GM06990 (cell line): ENCODE results near the gene SYT1.
"Not testable (repeated sequence)": the region's sequence is repeated elsewhere in the genome, so short reads cannot be mapped to it uniquely, and the experiment has no call there.

Source experiments
- DNase-seq: peaks from one replicate; pipeline ENCODE4 v3.0.0-alpha.2; 2011; ENCODE audit not compliant: insufficient read length; ENCODE audit errors: extremely low read depth
- H3K27me3 ChIP-seq: replicated peaks from 2 replicates; pipeline ENCODE4 v1.6.0; 2011; ENCODE audit warnings: low read length; ENCODE audit not compliant: control insufficient read depth, insufficient read depth
- H3K36me3 ChIP-seq: 2 replicates; pipeline ENCODE4 v1.5.1; 2011; ENCODE audit warnings: low read length; ENCODE audit not compliant: control insufficient read depth, insufficient read depth
- H3K4me3 ChIP-seq: replicated peaks from 2 replicates; pipeline ENCODE4 v1.5.1; 2011; ENCODE audit warnings: low read depth, mild to moderate bottlenecking, control low read depth, low read length
- TF ChIP-seq, protein P1 (sequence below): IDR thresholded peaks from 2 replicates; pipeline ENCODE4 v1.5.1; 2011; ENCODE audit warnings: low read length, control low read depth, mild to moderate bottlenecking, inconsistent platforms; ENCODE audit not compliant: insufficient read depth, poor library complexity, severe bottlenecking

SYT1 gene

DNA sequence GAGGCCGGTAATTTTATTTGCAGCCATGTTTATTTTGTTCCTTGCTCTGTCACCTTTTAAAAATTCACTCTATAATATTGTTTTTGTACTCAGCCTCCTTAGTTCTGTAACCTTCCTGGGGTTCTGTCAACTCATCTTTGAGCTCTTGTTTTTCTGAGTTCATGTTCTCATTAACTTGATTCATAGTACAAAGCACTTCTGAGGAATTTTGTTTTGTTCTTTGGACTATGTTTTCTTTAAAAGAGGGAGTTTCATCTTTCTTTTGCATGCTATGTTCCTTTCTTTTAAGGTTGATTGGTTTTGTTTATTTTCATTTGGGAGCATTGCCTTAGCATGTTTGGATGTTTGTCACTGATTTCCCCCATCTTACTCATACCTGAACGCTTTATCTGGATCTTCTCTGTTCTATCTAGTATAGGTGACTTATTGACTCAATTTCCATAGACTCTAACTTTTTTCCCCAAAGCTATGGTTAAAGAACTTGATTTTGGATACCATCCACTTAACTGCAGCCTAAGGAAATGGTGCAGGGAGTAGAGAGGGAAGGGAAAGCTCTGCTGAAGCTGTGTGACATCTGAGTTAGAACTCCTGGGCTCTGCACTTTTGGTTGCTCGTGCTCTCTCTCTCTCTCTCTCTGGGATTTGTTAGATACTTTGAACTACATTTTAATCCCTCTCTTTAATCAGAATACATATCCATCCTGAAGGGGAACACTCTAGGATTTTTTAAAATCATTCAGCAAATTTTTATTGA is 557.7 kb downstream of the SYT1 start:
- no peaks in the 10 kb centered on the region for H3K36me3 ChIP-seq
- no peak for DNase-seq
- H3K27me3 ChIP-seq = no peaks in the 10 kb centered on the region; the same call in 1 of the 2 replicates
- TF ChIP-seq, protein P1, sequence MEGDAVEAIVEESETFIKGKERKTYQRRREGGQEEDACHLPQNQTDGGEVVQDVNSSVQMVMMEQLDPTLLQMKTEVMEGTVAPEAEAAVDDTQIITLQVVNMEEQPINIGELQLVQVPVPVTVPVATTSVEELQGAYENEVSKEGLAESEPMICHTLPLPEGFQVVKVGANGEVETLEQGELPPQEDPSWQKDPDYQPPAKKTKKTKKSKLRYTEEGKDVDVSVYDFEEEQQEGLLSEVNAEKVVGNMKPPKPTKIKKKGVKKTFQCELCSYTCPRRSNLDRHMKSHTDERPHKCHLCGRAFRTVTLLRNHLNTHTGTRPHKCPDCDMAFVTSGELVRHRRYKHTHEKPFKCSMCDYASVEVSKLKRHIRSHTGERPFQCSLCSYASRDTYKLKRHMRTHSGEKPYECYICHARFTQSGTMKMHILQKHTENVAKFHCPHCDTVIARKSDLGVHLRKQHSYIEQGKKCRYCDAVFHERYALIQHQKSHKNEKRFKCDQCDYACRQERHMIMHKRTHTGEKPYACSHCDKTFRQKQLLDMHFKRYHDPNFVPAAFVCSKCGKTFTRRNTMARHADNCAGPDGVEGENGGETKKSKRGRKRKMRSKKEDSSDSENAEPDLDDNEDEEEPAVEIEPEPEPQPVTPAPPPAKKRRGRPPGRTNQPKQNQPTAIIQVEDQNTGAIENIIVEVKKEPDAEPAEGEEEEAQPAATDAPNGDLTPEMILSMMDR = no peak
- H3K4me3 ChIP-seq = no peak overlapping the region

DNA sequence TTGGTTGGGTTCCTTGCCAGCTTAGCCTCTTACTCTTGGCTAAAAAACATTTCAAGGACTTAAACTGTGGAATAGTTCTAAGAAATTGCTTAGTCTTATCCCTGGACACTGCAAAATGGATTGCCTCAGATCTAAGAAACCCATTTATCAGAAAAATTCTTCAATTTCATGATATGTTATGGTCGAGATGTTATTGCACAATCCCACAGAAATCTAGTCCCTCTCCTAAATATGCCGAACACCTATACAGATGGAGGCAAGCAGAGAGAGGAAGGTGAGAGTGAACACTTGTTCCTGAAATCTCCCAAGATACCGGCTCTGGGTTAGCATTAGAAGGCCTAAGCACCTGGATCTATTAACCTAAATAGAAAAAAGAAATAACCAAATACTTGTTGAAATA is 559.0 kb downstream of the SYT1 start:
- Histone ChIP-seq H3K27me3 (no peaks in the 10 kb centered on the region), H3K36me3 (no peaks in the 10 kb centered on the region), H3K4me3 (no peak overlapping the region)
- no peak for DNase-seq
- TF ChIP-seq, protein P1 = no peak

DNA sequence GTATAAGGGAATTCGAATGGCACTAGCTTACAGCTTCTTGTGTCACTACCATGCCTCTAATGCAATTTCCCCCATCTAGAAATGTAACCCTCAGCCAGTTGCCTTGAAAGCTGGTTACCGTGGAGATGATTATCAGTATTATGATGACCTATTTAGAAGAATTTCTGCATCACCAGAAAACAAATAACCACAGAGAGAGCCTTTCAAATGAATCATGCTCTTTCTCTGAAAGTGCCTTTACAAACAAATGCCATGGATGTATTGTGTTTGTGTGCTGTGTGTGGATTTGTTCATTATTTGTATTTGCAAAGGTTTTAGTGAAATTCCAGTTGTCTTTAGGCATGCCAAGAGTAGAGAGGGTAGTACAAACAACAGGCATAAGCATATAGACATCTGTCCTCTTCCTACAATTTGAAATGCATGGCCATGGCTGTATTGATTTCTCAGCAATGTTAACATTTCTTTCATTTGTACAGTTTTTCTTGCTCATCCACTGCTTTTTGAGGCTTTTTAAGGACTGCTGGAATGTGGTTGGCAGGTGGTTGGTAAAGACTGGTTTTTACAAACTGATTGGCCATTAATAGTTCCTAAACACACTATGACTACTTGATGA is 559.6 kb downstream of the SYT1 start:
- Histone ChIP-seq H3K36me3 (no peaks in the 10 kb centered on the region), H3K4me3 (no peak overlapping the region), H3K27me3 (no peaks in the 10 kb centered on the region)
- DNase-seq = no peak
- TF ChIP-seq, protein P1 = no peak

DNA sequence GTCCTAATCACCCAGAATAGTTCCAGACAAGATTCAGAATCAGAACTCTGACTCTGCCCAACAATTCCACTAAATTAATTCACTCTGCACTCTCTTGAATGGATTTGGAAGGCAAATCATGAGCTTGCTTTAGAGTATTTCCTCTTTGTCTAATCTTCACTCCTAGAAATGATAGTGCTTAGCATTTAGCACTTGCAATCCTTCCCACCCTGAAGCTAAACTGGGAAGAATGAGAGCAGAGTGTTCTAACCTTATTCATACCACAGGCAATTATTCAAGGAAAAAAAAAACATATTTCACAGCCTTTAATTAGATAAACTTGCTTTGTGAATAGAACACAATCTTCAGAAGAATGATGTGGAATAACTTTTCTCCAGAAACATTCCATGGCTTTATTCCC is 561.5 kb downstream of the SYT1 start:
- H3K36me3 ChIP-seq = no peaks in the 10 kb centered on the region
- H3K4me3 ChIP-seq = no peak overlapping the region
- no peak for DNase-seq

DNA sequence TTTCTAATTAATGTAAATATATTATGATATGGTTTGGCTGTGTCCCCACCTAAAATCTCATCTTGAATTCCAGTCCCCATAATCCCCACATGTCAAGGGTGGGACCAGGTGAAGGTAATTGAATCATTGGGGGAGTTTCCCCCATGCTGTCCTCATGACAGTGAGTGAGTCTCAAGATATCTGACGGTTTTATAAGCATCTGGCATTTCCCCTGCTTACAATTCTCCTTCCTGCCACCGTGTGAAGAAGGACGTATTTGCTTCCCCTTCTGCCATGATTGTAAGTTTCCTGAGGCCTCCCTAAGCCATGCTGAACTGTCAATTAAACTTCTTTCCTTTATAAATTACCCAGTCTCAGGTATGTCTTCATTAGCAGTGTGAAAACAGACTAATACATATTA is 562.2 kb downstream of the SYT1 start:
- H3K4me3 ChIP-seq, DNase-seq, H3K36me3 ChIP-seq, H3K27me3 ChIP-seq: not testable (repeated sequence)

More for the DNA sequence above, 561.5 kb downstream of the SYT1 start:
- TF ChIP-seq, protein P1 = no peak
- H3K27me3 ChIP-seq = no peaks in the 10 kb centered on the region

DNA sequence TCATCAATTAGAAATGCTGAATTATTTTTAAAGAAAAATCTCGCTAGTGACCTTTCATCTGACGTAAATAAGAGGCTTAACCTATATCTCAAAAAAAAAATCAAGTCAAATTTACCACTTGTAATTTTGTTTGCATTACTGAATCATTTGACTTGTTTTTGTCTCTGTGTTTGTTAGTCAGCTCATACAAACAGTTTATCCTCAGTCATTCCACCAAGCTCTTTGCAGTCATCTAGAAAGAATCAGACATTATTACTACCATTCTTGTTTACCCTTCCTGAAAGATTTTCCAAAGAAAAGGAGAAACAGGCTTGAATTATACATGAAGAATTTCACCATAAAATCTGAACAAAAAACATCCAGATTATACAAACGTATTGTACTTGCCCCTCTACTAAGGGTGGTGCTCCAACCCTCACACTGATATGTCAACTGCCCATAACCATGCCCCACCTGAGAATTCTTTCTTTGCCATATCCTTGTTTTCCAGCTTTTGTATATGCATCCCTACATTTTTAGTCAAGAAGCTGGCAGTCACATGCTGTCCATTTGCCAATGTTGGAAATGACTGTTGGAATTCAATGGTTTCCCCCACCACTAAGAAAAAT is 569.0 kb downstream of the SYT1 start:
- no peak for DNase-seq
- TF ChIP-seq, protein P1 = no peak
- Histone ChIP-seq H3K36me3 (no peaks in the 10 kb centered on the region), H3K27me3 (no peaks in the 10 kb centered on the region), H3K4me3 (no peak overlapping the region)
